T-helper 2 cell treated with Interferon-gamma antibody and Interleukin-4, amounts not matched to agents 5 μg/mL and 100 μg/mL, for 36 hours (primary cell): ENCODE results near the gene VMAC.

ENCODE experiments used
- DNase-seq: peaks from one replicate; pipeline ENCODE4 v3.0.0; 2021; ENCODE audit warnings: low spot score
- H3K27ac Mint-ChIP-seq: one replicate; pipeline ENCODE4 v1.8.0; 2021; ENCODE audit warnings: mild to moderate bottlenecking, mixed read lengths
- H3K27me3 Mint-ChIP-seq: one replicate; pipeline ENCODE4 v1.8.0; 2021; ENCODE audit warnings: low read depth, mixed read lengths
- H3K36me3 Mint-ChIP-seq: one replicate; pipeline ENCODE4 v1.8.0; 2021; ENCODE audit warnings: low read depth, mixed read lengths
- H3K4me1 Mint-ChIP-seq: one replicate; pipeline ENCODE4 v1.8.0; 2021; ENCODE audit warnings: low read depth, mixed read lengths
- H3K4me3 Mint-ChIP-seq: one replicate; pipeline ENCODE4 v1.8.0; 2022; ENCODE audit warnings: mild to moderate bottlenecking, moderate library complexity, mixed read lengths
- H3K9me3 Mint-ChIP-seq: one replicate; pipeline ENCODE4 v1.8.0; 2021; ENCODE audit warnings: mixed read lengths

Gene VMAC

DNA sequence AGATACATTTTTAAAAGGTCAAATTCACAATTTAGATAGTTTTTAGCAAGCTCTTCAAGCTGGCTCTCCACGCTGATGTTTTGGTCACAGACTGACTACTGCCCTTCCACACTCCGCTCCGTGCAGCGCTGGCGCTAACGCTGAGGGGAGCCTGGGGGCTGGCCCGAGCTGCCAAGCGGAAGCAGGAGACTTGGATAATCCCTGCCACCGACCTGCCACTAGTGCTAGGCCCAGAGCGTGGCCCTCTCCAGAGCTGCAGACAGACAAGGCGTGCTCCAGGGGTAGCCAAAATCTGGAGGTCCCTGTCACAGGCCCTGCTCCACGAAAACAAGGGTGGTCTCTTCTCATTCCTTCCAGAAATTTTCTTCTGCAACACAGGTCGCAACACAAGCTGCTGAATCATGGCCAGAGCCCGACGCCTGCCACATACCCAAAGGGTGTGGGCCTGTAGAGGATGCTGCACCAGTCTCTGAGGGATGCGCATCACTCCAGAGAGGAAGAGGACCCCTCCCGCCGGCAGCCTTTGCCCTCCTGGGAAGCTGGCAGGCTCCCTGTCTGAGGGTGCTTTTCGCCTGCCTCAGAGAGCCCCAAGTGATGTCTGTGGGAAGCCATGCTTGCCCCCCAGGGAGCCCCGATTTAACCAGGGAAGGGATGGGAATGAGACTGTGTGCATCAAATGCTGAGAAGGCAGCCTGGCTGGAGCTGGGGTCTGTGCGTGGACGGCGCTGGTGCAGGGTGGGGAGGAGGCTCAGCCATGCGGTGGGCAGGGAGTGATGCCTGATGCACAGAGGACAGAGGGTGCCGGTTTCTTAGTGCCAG lies 31.0 kb downstream of the VMAC start:
- Mint-ChIP-seq H3K9me3 (no peaks in the 10 kb centered on the region), H3K4me1 (no peaks in the 10 kb centered on the region), H3K27ac (no peak overlapping the region), H3K36me3 (peaks cover 21% of the 10 kb centered on the region), H3K27me3 (no peaks in the 10 kb centered on the region), H3K4me3 (no peak overlapping the region)
- DNase-seq = no peak

- no peaks in the 10 kb centered on the region for H3K4me1 Mint-ChIP-seq
- H3K27me3 Mint-ChIP-seq = no peaks in the 10 kb centered on the region
- H3K9me3 Mint-ChIP-seq = no peaks in the 10 kb centered on the region
- H3K36me3 Mint-ChIP-seq = peaks cover 19% of the 10 kb centered on the region
- no peak overlapping the region for H3K27ac Mint-ChIP-seq
- H3K4me3 Mint-ChIP-seq = no peak overlapping the region
- no peak for DNase-seq
Measured at GRCh38 chr19:5936292-5936592, 31.6 kb downstream of the VMAC start.

- Mint-ChIP-seq H3K27me3 (no peaks in the 10 kb centered on the region), H3K9me3 (no peaks in the 10 kb centered on the region), H3K4me1 (no peaks in the 10 kb centered on the region), H3K27ac (no peak overlapping the region), H3K4me3 (no peak overlapping the region), H3K36me3 (peaks cover 24% of the 10 kb centered on the region)
- no peak for DNase-seq
Measured at GRCh38 chr19:5937550-5937949, 32.9 kb downstream of the VMAC start.

DNA sequence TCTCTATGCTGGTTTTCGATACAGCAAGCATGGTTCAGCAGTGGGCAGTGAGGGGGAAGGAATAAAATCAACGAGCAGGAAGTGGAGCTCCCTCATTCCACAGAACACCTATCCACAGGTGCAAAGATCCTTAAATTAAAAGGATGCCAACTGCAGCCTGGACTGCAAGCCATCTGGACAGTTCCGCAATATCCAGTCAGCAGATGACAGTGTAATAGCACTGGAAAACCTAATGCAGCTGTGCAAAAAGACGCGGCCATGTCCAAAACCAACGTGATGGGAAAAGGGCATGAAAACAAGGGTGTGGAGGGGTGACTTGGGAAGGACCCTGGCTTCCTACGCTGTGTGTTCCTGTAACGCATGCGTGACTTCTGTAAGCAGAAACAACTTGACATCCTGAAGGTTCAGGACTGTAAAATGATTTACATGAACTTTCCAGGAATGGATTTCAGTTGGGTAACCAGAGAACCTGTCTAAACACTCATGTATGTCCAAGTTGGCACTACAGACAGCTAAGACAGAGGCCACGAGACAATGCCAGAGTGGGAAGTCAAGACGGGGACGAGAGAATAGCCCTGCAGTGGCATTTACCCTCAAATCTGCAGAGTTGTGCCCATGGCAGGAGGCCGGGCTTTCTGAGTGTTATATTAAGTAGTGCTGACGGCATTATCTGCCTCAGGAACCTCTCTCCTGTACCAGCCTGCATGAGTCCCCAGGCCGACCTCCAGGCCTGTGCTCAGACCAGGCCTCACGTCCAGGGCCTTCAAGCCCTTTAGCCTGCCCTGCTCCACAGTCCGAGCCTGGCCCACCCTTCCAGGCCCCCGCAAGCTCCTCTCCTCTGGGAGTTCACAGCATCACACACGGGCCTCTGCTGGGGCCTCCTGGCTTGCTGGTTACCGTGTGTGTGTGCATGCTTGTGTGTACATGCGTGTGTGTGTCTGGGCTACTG lies 35.9 kb downstream of the VMAC start:
- peaks cover 19% of the 10 kb centered on the region for H3K36me3 Mint-ChIP-seq
- H3K27ac Mint-ChIP-seq = no peak overlapping the region
- H3K27me3 Mint-ChIP-seq = no peaks in the 10 kb centered on the region
- no peak for DNase-seq
- H3K4me3 Mint-ChIP-seq = no peak overlapping the region
- no peaks in the 10 kb centered on the region for H3K4me1 Mint-ChIP-seq
- no peaks in the 10 kb centered on the region for H3K9me3 Mint-ChIP-seq

DNA sequence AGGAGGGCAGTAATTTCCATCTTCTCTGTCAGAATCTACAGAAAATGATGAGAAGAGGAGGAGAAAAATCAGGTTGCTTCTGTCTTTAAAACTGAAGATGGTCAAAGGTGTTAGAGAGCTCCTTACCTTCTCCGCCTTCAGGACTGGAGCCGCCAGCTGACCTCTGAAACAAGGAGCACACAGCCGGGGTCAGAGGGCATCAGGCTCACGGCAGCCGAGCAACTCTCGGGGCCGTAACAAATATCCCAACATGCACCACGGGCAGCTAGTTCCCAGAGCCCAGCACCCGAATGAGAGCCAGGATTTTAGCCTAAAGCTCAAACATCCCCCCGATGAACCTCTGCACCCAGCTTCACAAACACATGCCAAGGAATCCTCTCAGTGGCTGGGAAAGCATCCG lies 37.0 kb downstream of the VMAC start:
- H3K36me3 Mint-ChIP-seq = peaks cover 12% of the 10 kb centered on the region
- no peak for DNase-seq

GRCh38 chr19:5943045-5943444 lies 38.4 kb downstream of the VMAC start:
- peaks cover 12% of the 10 kb centered on the region for H3K36me3 Mint-ChIP-seq
- H3K9me3 Mint-ChIP-seq = no peaks in the 10 kb centered on the region
- no peak overlapping the region for H3K4me3 Mint-ChIP-seq
- H3K27ac Mint-ChIP-seq = no peak overlapping the region
- no peaks in the 10 kb centered on the region for H3K27me3 Mint-ChIP-seq
- peaks cover 7% of the 10 kb centered on the region for H3K4me1 Mint-ChIP-seq
- DNase-seq = no peak

More for the DNA sequence above, 37.0 kb downstream of the VMAC start:
- no peak overlapping the region for H3K4me3 Mint-ChIP-seq
- H3K27ac Mint-ChIP-seq = no peak overlapping the region
- no peaks in the 10 kb centered on the region for H3K27me3 Mint-ChIP-seq
- H3K9me3 Mint-ChIP-seq = no peaks in the 10 kb centered on the region
- no peaks in the 10 kb centered on the region for H3K4me1 Mint-ChIP-seq

- no peaks in the 10 kb centered on the region for H3K27me3 Mint-ChIP-seq
- peaks cover 16% of the 10 kb centered on the region for H3K36me3 Mint-ChIP-seq
- DNase-seq = no peak
- no peak overlapping the region for H3K27ac Mint-ChIP-seq
- peaks cover 10% of the 10 kb centered on the region for H3K4me1 Mint-ChIP-seq
- H3K4me3 Mint-ChIP-seq = no peak overlapping the region
- no peaks in the 10 kb centered on the region for H3K9me3 Mint-ChIP-seq
Measured at GRCh38 chr19:5943623-5944022, 39.0 kb downstream of the VMAC start.

DNA sequence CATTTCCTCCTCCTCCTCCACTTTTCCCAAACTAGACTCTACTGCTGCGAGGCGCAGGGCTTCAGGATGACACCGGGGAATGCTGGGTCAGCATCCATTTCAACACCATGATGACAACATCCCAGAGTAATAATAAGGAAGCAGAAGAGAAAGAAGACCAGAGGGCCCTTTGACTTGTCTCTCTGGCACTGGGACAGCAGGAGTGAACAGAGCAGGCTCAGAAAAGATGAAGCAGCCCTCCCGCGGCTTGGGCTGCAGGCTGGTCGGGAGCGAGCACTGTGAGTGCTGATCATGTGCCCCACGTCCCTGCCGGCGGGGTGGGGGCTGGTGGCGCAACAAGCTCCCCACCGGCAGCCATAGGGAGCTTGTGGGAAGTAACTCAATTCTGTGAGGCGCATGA lies 42.8 kb downstream of the VMAC start:
- peaks cover 45% of the 10 kb centered on the region for H3K4me1 Mint-ChIP-seq
- H3K27ac Mint-ChIP-seq = peak overlapping the region; percentile 60
- no peak for DNase-seq
- H3K9me3 Mint-ChIP-seq = no peaks in the 10 kb centered on the region
- H3K27me3 Mint-ChIP-seq = no peaks in the 10 kb centered on the region
- H3K4me3 Mint-ChIP-seq = peak overlapping the region; percentile 14
- peaks cover 21% of the 10 kb centered on the region for H3K36me3 Mint-ChIP-seq

- peak overlapping the region; percentile 84 for H3K27ac Mint-ChIP-seq
- no peak for DNase-seq
- H3K4me3 Mint-ChIP-seq = peak overlapping the region; percentile 62
- H3K36me3 Mint-ChIP-seq = peaks cover 25% of the 10 kb centered on the region
- H3K4me1 Mint-ChIP-seq = peaks cover 61% of the 10 kb centered on the region
- no peaks in the 10 kb centered on the region for H3K27me3 Mint-ChIP-seq
- no peaks in the 10 kb centered on the region for H3K9me3 Mint-ChIP-seq
Measured at GRCh38 chr19:5948752-5949564, 44.3 kb downstream of the VMAC start.

GRCh38 chr19:5949792-5950305 lies 45.2 kb downstream of the VMAC start:
- no peaks in the 10 kb centered on the region for H3K9me3 Mint-ChIP-seq
- DNase-seq = no peak
- peak overlapping the region; percentile 62 for H3K4me3 Mint-ChIP-seq
- peak overlapping the region; percentile 84 for H3K27ac Mint-ChIP-seq
- peaks cover 29% of the 10 kb centered on the region for H3K36me3 Mint-ChIP-seq
- no peaks in the 10 kb centered on the region for H3K27me3 Mint-ChIP-seq
- H3K4me1 Mint-ChIP-seq = peaks cover 69% of the 10 kb centered on the region

DNA sequence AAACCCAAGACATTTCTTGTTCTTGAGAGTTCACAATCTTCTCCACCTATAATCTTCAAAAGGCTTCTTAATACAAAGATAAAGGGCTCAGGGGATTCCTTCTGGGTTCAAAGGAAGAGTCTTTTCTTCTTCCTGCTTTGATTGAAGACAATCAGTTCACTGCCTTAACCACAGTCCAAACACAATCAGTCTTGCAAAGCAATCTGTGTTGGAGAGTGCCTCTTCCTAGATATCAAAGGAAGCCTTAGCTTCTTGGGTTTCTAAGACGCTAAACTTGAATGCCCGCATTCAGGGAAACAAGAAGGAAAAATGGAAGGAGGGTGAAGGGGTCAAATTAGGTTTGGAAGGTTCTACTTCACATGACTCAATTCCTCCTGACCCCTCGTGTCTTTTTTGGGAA lies 46.1 kb downstream of the VMAC start:
- no peak for DNase-seq
- Mint-ChIP-seq H3K9me3 (no peaks in the 10 kb centered on the region), H3K27ac (peak overlapping the region; percentile 62), H3K4me3 (peak overlapping the region; percentile 44), H3K4me1 (peaks cover 75% of the 10 kb centered on the region), H3K27me3 (no peaks in the 10 kb centered on the region), H3K36me3 (peaks cover 29% of the 10 kb centered on the region)

GRCh38 chr19:5951338-5951861 lies 46.7 kb downstream of the VMAC start:
- Mint-ChIP-seq H3K27me3 (no peaks in the 10 kb centered on the region), H3K4me3 (peak overlapping the region; percentile 15), H3K27ac (peak overlapping the region; percentile 96), H3K4me1 (peaks cover 77% of the 10 kb centered on the region), H3K36me3 (peaks cover 31% of the 10 kb centered on the region), H3K9me3 (no peaks in the 10 kb centered on the region)
- no peak for DNase-seq

- DNase-seq = no peak
- H3K36me3 Mint-ChIP-seq = peaks cover 31% of the 10 kb centered on the region
- peak overlapping the region; percentile 96 for H3K27ac Mint-ChIP-seq
- no peaks in the 10 kb centered on the region for H3K27me3 Mint-ChIP-seq
- H3K9me3 Mint-ChIP-seq = no peaks in the 10 kb centered on the region
- H3K4me3 Mint-ChIP-seq = peak overlapping the region; percentile 85
- H3K4me1 Mint-ChIP-seq = peaks cover 80% of the 10 kb centered on the region
Measured at GRCh38 chr19:5952193-5953029, 47.7 kb downstream of the VMAC start.
